PFSK-1 (cell line): ENCODE results near the gene ENC1.

Experiments
- FOXP2 ChIP-seq: optimal IDR thresholded peaks from 2 replicates; pipeline ENCODE3; 2011; ENCODE audit warnings: borderline replicate concordance, control low read depth, inconsistent platforms; ENCODE audit not compliant: insufficient read depth; ENCODE audit errors: extremely low read length, extremely low read depth
- POLR2AphosphoS5 ChIP-seq: IDR thresholded peaks from 2 replicates; pipeline ENCODE4 v1.6.1; 2012; ENCODE audit warnings: low read depth, mild to moderate bottlenecking, control low read depth, low read length, moderate library complexity
- SIN3A ChIP-seq: IDR thresholded peaks from 2 replicates; pipeline ENCODE4 v1.6.1; 2012; ENCODE audit warnings: mild to moderate bottlenecking, low read length, moderate library complexity, borderline replicate concordance; ENCODE audit not compliant: insufficient read depth
- TAF1 ChIP-seq: IDR thresholded peaks from 2 replicates; pipeline ENCODE4 v1.6.1; 2012; ENCODE audit warnings: low read length, control low read depth, borderline replicate concordance; ENCODE audit not compliant: insufficient read depth
- TF ChIP-seq, protein P1 (sequence below), 2 experiments: IDR thresholded peaks; 2 replicates each; pipeline versions ENCODE4 v1.6.1 to v1.8.0; 2011 to 2012; ENCODE audit warnings: low read depth in 2 of 2, low read length in 2 of 2, control low read depth in 1 of 2, inconsistent platforms in 1 of 2, mild to moderate bottlenecking in 1 of 2, moderate library complexity in 1 of 2; ENCODE audit not compliant: insufficient read depth in 1 of 2

- no peak for TF ChIP-seq TAF1
- TF ChIP-seq POLR2AphosphoS5 = no peak
- TF ChIP-seq SIN3A = no peak
- TF ChIP-seq FOXP2 = no peak
- TF ChIP-seq, protein P1, sequence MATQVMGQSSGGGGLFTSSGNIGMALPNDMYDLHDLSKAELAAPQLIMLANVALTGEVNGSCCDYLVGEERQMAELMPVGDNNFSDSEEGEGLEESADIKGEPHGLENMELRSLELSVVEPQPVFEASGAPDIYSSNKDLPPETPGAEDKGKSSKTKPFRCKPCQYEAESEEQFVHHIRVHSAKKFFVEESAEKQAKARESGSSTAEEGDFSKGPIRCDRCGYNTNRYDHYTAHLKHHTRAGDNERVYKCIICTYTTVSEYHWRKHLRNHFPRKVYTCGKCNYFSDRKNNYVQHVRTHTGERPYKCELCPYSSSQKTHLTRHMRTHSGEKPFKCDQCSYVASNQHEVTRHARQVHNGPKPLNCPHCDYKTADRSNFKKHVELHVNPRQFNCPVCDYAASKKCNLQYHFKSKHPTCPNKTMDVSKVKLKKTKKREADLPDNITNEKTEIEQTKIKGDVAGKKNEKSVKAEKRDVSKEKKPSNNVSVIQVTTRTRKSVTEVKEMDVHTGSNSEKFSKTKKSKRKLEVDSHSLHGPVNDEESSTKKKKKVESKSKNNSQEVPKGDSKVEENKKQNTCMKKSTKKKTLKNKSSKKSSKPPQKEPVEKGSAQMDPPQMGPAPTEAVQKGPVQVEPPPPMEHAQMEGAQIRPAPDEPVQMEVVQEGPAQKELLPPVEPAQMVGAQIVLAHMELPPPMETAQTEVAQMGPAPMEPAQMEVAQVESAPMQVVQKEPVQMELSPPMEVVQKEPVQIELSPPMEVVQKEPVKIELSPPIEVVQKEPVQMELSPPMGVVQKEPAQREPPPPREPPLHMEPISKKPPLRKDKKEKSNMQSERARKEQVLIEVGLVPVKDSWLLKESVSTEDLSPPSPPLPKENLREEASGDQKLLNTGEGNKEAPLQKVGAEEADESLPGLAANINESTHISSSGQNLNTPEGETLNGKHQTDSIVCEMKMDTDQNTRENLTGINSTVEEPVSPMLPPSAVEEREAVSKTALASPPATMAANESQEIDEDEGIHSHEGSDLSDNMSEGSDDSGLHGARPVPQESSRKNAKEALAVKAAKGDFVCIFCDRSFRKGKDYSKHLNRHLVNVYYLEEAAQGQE (IDR thresholded peaks at IDR 0.05; ENCODE audit: insufficient read depth in 1 of 2, low read depth in 2 of 2, low read length in 2 of 2) = no peak
These were observed 1.4 kb upstream of the ENC1 start for GRCh38 chr5:74641735-74642542.
